HepG2 (cell line): ENCODE data around the gene PLEKHA6. TPM values are rescaled to one million over a fixed set of nuclear protein-coding genes. Genes with fewer than 3 reads are reported as not detected.
A peak's percentile ranks its signal among the peaks of the same experiment; 100 is the strongest.

ENCODE experiments used
- ATRX ChIP-seq: sonication (generic); formaldehyde crosslinking; IDR thresholded peaks from 2 replicates; pipeline ENCODE4 v1.4.0; 2020; ENCODE audit warnings: missing genetic modification reagents, borderline replicate concordance
- BHLHE40 ChIP-seq: IDR thresholded peaks from 2 replicates; pipeline ENCODE4 v1.6.1; 2011; ENCODE audit warnings: low read length, improper control_type of control experiment
- CHCHD3 ChIP-seq: sonication (generic); formaldehyde crosslinking; IDR thresholded peaks from 2 replicates; pipeline ENCODE4 v1.8.0; 2022; ENCODE audit warnings: mild to moderate bottlenecking, missing genetic modification reagents, moderate library complexity
- GABPB1 ChIP-seq: IDR thresholded peaks from 2 replicates; pipeline ENCODE4 v1.6.1; 2016; ENCODE audit warnings: mild to moderate bottlenecking, missing genetic modification reagents, moderate library complexity, missing compliant biosample characterization
- GLI4 ChIP-seq: sonication (generic); formaldehyde crosslinking; IDR thresholded peaks from 2 replicates; pipeline ENCODE4 v1.5.1; 2020; ENCODE audit warnings: missing genetic modification reagents, mild to moderate bottlenecking, moderate library complexity, borderline replicate concordance
- JUN ChIP-seq: sonication (generic); formaldehyde crosslinking; IDR thresholded peaks from 2 replicates; pipeline ENCODE4 v1.4.0; 2020; ENCODE audit warnings: mild to moderate bottlenecking, missing genetic modification reagents
- NAIF1 ChIP-seq: sonication (generic); formaldehyde crosslinking; IDR thresholded peaks from 2 replicates; pipeline ENCODE4 v1.5.0; 2020; ENCODE audit warnings: mild to moderate bottlenecking, missing genetic modification reagents, borderline replicate concordance
- NONO ChIP-seq, 2 experiments: fragments of 450-650 bp in 1 of 2; sonication (generic) in 1 of 2; formaldehyde crosslinking in 1 of 2; IDR thresholded peaks in 1 of 2; conservative IDR thresholded peaks in 1 of 2; 2 replicates each; pipeline versions ENCODE4 v1.6.1 to v1.8.0; 2017 to 2022; ENCODE audit warnings: mild to moderate bottlenecking in 1 of 2, missing genetic modification reagents in 1 of 2, moderate library complexity in 1 of 2
- NR3C1 ChIP-seq: sonication (generic); formaldehyde crosslinking; IDR thresholded peaks from 2 replicates; pipeline ENCODE4 v1.4.0; 2020; ENCODE audit warnings: missing genetic modification reagents
- PATZ1 ChIP-seq: sonication (generic); formaldehyde crosslinking; IDR thresholded peaks from 2 replicates; pipeline ENCODE4 v1.4.0; 2020; ENCODE audit warnings: missing genetic modification reagents
- PHF20 ChIP-seq: sonication (generic); formaldehyde crosslinking; IDR thresholded peaks from 2 replicates; pipeline ENCODE4 v1.5.0; 2020; ENCODE audit warnings: mild to moderate bottlenecking, missing genetic modification reagents
- RELA ChIP-seq: sonication (generic); formaldehyde crosslinking; IDR thresholded peaks from 2 replicates; pipeline ENCODE4 v1.4.0; 2020; ENCODE audit warnings: missing genetic modification reagents
- TGIF2 ChIP-seq: IDR thresholded peaks from 2 replicates; pipeline ENCODE4 v1.6.1; 2016; ENCODE audit warnings: control low read depth, missing compliant biosample characterization
- ZFP37 ChIP-seq: sonication (generic); formaldehyde crosslinking; IDR thresholded peaks from 2 replicates; pipeline ENCODE4 v1.4.0; 2020; ENCODE audit warnings: missing genetic modification reagents, borderline replicate concordance
- ZNF256 ChIP-seq: sonication (generic); formaldehyde crosslinking; conservative IDR thresholded peaks from 2 replicates; pipeline ENCODE4 v1.4.0; 2020; ENCODE audit warnings: missing genetic modification reagents
- ZNF557 ChIP-seq: sonication (generic); formaldehyde crosslinking; IDR thresholded peaks from 2 replicates; pipeline ENCODE4 v1.4.0; 2020; ENCODE audit warnings: missing genetic modification reagents
- ZNF788 ChIP-seq: sonication (generic); formaldehyde crosslinking; IDR thresholded peaks from 2 replicates; pipeline ENCODE4 v1.5.0; 2020; ENCODE audit warnings: mild to moderate bottlenecking, missing genetic modification reagents, borderline replicate concordance
- ZNF883 ChIP-seq: sonication (generic); formaldehyde crosslinking; IDR thresholded peaks from 2 replicates; pipeline ENCODE4 v1.5.1; 2020; ENCODE audit warnings: mild to moderate bottlenecking, missing genetic modification reagents; ENCODE audit errors: not compliant biosample characterization
- polyA plus RNA-seq, 8 experiments: library from polyadenylated mRNA; depleted of rRNA in 3 of 8; stranded (reverse) in 7 of 8; unstranded in 1 of 8; fragments of >200 nt; fragmentation: Illumina TruSeq in 4 of 8; extraction: Trizol in 4 of 8; gene quantifications; 2 replicates each; pipeline versions ENCODE4 v1.2.1 to v1.2.3, GENCODE V29; 2011 to 2016; ENCODE audit warnings: low read depth in 4 of 8, missing spikeins in 1 of 8, mixed read lengths in 1 of 8; ENCODE audit not compliant: insufficient read depth in 1 of 8
- total RNA-seq, 5 experiments: library from RNA; depleted of rRNA; stranded (reverse); fragments of >200 nt; fragmentation: Illumina TruSeq; extraction: Trizol; gene quantifications; 2 replicates each; pipeline ENCODE4 v1.2.3, GENCODE V29; 2016; ENCODE audit warnings: low read depth in 1 of 5
- TF ChIP-seq, protein P1 (sequence below): sonication (generic); formaldehyde crosslinking; IDR thresholded peaks from 2 replicates; pipeline ENCODE4 v1.4.0; 2020; ENCODE audit warnings: missing genetic modification reagents
- TF ChIP-seq, protein P2 (sequence below): sonication (generic); formaldehyde crosslinking; IDR thresholded peaks from 2 replicates; pipeline ENCODE4 v1.4.0; 2020; ENCODE audit warnings: missing genetic modification reagents

PLEKHA6 gene
- total and polyA plus RNA-seq, 2 of the 13 experiments (the other 11 are each of a cell fraction or from before 2014, with no cell fraction given): 5.3 to 11.4 TPM

GRCh38 chr1:204254031-204254661, 105.6 kb downstream of the PLEKHA6 start (continued):
- no peak for TF ChIP-seq ZNF557 (CRISPR knock-in tag)
- no peak for TF ChIP-seq ZFP37 (CRISPR knock-in tag)
- peak; percentile 52 for TF ChIP-seq GABPB1 (CRISPR knock-in tag)
- TF ChIP-seq BHLHE40: no peak; the same call in 1 of the 2 replicates
- TF ChIP-seq NONO (IDR thresholded peaks at IDR 0.05): no peak
- peak; percentile 71; the same call in 1 of the 2 replicates for TF ChIP-seq NONO (CRISPR knock-in tag; conservative IDR thresholded peaks at IDR 0.05)
- no peak for TF ChIP-seq ATRX
- TF ChIP-seq ZNF256: no peak
- TF ChIP-seq, protein P1, sequence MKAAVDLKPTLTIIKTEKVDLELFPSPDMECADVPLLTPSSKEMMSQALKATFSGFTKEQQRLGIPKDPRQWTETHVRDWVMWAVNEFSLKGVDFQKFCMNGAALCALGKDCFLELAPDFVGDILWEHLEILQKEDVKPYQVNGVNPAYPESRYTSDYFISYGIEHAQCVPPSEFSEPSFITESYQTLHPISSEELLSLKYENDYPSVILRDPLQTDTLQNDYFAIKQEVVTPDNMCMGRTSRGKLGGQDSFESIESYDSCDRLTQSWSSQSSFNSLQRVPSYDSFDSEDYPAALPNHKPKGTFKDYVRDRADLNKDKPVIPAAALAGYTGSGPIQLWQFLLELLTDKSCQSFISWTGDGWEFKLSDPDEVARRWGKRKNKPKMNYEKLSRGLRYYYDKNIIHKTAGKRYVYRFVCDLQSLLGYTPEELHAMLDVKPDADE (CRISPR knock-in tag): no peak
- no peak for TF ChIP-seq GLI4 (CRISPR knock-in tag)
- TF ChIP-seq JUN (CRISPR knock-in tag): 0 out of 2 replicates have a peak, but pooled peaks have one; percentile 30
- peak; percentile 47; the same call in 1 of the 2 replicates for TF ChIP-seq PHF20 (CRISPR knock-in tag)
- TF ChIP-seq RELA (CRISPR knock-in tag): peak; percentile 25; the same call in 1 of the 2 replicates
- no peak for TF ChIP-seq NAIF1 (CRISPR knock-in tag)
- TF ChIP-seq ZNF788 (CRISPR knock-in tag): peak; percentile 89; the same call in 1 of the 2 replicates
- peak; percentile 51; the same call in 1 of the 2 replicates for TF ChIP-seq PATZ1
- TF ChIP-seq TGIF2 (CRISPR knock-in tag): no peak
- no peak for TF ChIP-seq CHCHD3
- TF ChIP-seq, protein P2, sequence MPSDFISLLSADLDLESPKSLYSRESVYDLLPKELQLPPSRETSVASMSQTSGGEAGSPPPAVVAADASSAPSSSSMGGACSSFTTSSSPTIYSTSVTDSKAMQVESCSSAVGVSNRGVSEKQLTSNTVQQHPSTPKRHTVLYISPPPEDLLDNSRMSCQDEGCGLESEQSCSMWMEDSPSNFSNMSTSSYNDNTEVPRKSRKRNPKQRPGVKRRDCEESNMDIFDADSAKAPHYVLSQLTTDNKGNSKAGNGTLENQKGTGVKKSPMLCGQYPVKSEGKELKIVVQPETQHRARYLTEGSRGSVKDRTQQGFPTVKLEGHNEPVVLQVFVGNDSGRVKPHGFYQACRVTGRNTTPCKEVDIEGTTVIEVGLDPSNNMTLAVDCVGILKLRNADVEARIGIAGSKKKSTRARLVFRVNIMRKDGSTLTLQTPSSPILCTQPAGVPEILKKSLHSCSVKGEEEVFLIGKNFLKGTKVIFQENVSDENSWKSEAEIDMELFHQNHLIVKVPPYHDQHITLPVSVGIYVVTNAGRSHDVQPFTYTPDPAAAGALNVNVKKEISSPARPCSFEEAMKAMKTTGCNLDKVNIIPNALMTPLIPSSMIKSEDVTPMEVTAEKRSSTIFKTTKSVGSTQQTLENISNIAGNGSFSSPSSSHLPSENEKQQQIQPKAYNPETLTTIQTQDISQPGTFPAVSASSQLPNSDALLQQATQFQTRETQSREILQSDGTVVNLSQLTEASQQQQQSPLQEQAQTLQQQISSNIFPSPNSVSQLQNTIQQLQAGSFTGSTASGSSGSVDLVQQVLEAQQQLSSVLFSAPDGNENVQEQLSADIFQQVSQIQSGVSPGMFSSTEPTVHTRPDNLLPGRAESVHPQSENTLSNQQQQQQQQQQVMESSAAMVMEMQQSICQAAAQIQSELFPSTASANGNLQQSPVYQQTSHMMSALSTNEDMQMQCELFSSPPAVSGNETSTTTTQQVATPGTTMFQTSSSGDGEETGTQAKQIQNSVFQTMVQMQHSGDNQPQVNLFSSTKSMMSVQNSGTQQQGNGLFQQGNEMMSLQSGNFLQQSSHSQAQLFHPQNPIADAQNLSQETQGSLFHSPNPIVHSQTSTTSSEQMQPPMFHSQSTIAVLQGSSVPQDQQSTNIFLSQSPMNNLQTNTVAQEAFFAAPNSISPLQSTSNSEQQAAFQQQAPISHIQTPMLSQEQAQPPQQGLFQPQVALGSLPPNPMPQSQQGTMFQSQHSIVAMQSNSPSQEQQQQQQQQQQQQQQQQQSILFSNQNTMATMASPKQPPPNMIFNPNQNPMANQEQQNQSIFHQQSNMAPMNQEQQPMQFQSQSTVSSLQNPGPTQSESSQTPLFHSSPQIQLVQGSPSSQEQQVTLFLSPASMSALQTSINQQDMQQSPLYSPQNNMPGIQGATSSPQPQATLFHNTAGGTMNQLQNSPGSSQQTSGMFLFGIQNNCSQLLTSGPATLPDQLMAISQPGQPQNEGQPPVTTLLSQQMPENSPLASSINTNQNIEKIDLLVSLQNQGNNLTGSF (CRISPR knock-in tag): no peak
- peak; percentile 16 for TF ChIP-seq ZNF883 (CRISPR knock-in tag)
- no peak for TF ChIP-seq NR3C1 (CRISPR knock-in tag)
